Kidney tubule cell (primary cell): ENCODE results near the gene ARHGAP42.

ENCODE experiments used
- DNase-seq: peaks from one replicate; pipeline ENCODE4 v3.0.0-alpha.2; 2018; ENCODE audit warnings: low spot score

The ARHGAP42 gene

DNA sequence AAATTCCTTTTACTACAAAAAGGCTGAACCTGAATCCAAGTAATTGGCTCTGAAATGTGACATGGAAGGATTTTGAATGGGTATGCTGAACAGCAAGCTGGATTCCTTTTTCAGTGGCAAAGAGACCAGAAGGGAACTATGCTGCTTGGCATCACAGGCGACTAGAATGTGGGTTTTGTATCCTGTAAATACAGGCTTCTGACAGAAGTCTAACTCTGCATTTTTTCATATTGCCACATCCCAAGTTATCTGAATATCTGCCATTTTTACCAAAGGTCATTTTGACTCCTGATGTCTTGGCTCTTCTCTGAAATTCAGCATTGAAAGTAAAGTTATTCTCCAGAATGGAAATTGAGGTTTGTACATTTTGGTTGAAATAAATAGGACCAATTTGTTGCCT lies 145.7 kb downstream of the ARHGAP42 start:
- DNase-seq = no peak

DNA sequence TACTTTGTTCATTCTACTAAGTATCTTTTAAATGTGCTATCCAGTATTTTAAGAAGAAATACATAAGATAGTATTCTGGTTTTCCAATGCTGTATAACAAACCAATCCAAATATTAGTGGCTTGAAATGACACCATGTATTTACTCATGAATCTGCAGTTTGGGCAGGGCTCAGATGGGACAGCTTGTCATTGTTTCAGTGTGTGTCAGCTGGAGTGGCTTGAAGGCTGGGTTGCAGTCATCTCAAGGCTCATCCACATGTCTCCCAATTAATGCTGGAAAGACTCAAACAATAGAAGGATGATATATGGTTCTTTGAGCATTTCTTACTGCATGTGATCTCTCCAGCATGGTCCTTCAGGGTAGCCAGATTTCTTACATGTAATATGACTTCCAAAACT lies 146.2 kb downstream of the ARHGAP42 start:
- DNase-seq = peak; percentile 29

DNA sequence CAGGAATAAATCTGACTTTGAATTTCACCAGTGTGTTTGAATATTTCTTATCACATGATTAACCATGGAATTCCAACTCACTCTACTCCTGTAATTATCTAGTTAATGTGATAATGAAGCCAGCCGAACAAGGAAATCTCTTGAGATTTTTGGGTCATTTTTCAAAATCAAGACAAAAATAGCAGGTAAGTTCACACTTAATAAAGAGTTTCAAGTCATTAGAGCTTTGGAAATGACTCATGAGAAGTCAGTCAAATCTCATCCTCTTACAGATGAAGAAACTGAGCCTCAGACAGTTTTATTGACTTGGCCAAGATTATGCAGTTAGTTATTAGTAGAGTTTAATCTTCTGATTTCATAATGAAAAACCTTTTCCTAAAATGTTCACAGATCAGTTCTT lies 148.8 kb downstream of the ARHGAP42 start:
- peak; percentile 4 for DNase-seq

DNA sequence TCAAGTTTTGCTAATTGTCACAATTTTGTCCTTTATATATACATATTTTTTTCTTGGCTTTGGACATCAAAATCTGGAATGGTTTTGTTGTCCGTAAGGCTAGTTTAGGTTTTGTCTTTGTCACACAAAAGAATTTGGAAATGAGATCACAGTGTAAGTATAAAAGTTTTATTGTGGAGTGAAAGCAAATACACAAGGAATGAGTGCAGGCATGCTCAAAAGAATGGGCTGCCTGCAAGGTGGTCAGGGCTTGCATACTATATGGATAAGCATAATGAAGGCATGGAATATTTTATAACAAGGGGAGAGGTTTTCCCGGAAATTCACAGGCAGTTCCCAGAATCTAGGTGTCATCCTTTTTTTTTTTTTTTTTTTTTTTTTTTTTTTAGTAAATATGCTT lies 150.2 kb downstream of the ARHGAP42 start:
- no peak for DNase-seq

DNA sequence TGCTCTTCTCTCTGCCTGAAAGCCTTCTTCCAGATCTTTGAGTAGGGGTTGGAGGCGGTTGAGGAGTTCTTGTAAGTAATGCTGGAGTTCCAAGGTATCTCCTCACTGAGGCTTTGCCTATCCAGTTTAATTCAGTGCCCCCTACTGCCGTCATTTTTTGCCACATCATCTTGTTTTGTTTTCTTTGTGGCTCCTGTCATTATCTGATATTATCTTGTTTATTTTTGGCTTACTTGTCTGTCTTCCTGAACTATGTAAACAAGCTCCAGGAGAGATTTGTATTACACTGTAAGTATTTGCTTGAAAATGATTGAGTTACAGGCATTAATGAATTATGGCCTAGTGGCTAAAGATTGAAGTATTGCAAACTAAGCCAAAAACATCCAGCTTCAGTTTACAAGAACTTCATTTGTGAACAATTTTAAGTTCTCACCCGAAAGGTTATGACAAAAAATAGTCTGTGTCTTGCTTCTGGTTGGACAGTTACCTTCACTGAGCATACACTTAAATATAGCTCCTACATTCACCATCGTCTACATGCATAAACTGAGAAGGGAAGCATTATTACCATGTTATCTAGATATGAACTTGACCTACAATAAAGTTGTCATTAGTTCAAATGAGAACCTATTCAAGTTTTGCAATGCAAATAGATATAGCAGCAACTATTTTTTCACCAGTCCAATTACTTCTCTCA lies 154.8 kb downstream of the ARHGAP42 start:
- DNase-seq = no peak

DNA sequence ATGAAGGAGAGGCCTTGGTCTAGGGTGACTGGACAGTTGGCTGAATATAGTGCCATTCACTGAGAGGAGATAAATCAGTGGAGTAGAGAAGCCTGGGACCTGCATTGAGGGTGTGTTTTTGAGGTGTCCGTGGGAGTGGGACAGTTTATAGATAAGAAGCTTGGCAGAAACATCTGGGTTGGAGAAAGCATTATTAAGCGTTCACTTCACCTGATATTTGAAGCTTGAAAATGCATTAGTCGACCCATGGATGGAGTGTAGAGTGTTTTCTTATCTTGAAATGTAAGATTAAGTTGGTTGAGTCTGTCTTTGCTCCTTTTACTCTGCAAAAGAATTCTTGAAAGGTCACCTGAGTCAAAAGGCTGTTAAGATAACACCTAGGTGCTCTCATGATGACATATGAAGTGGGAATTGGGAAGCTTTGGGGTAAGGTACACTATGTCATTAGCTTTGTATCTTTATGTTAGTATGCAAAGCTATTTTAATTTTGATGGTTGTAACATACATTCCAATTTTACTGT lies 160.7 kb downstream of the ARHGAP42 start:
- DNase-seq = no peak

DNA sequence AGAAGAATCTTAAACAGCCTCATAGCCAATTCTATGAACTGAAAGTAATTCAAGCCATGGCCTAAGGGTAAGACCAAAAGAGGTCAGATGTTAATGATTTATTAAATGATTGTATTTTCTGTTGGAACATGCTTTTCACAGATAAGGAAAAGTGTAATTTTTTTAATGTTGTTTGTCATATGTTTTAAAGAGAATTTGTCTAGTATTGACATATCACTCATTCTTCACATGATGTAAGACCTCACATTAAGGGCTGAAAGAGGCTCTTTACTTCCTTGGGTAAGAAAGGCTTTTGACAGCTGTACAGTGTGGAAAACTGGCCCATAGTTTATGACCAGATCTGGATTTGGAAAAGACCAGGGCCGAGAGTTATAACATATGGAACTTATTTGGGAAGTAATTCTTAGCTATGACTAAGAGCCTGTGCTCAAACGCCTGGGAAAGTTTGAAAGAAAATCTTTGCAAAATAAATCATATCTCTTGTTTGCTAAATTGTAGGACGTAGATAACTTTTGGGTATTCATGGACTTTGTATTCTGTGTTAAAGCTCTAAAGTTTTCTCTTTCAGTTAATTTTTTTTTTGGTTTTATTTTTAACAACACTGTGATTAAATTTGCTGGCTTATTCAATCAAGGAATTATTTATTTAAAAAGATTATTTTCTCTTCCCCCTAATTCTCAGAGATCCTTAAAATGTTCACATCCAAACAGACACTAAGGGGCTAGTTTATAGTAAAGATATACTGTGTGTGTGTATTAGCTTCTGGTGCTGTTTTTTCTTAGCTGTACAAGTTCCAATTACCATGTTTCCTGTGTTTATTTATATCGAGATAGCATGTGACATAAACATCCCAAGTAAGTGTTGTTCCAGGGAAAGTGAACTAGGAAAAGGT lies 162.2 kb downstream of the ARHGAP42 start:
- DNase-seq = no peak

DNA sequence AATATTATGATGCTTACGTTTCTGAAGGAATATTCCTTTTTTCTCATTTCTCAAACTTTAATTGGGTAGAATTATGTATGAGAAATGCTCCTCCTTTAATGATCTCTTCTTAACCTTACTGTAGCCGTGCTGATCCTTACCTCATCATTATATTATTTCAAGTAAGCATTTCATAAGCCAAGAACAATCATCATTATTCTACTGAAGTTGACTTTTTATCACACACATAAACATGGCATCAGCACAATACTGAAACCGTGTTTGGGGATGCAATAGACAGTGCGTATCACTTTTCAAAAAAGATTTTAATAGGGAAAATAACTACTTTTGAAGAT lies 162.8 kb downstream of the ARHGAP42 start:
- no peak for DNase-seq

DNA sequence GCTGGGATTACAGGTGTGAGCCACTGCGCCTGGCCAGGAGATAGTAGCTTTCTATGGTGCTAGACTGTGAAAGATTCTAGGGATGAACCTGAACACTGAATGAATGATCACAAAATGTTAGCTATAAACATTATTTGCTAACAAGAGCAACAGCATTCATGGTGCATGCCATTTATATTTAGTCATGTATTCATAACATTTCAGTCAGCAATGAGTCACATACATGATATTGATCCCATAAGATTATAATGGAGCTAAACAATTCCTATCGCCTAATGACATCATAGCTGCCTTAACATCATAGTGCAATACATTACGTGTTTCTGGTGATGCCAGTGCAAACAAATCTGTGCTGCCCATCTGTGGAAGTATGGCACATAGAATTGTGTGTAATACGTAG lies 164.1 kb downstream of the ARHGAP42 start:
- DNase-seq = peak; percentile 27

DNA sequence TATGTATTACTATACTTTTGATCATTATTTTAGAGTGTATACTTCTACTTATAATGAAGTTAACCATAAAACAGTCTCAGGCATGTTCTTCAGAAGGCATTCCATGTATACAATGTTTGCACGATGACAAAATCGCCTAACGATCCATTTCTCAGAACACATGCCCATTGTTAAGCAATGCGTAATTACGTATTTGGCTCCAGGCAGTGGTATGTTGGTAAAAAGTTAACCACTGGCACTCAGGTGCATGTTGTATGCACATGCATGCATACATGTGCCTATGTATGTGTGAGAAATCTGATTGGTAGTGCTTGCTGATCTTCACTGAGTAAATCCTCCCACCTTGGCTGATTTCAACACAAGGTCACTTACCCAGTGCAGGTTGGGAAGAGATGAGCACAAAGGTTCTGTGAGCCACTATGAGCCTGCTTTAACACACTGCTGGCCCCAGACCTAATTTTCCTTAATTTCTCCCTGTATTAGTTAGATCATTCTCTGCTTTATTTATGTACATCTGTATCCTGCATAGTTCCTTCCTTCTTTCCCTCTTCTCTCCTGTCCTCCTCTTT lies 164.6 kb downstream of the ARHGAP42 start:
- DNase-seq = no peak

DNA sequence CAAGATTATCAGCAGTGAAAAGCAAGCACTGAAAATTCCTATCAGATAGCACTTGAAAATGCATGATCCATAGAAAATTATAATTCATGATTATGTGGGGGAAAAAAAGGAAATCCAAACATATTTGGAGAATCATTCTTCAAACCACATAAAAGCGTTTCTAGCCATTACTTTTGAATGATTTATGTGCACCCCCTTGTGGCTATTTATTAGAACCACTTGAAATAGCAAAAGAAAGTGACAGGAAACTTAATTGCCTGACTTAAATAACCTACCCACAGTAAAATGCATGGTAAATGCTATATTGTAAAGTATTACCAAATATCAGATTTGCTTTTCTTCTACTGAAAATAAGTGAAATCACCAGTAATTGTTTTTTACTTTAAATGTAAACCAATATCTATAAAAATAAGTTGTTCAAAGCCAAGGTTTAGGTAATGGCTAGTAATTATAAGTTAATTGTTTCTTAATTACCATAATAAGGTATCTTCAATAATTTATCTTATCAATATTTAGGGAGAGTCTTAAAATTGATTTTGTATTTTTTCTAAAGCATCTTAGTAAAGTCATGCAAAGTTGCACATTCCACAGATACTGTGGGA lies 168.5 kb downstream of the ARHGAP42 start:
- DNase-seq = peak; percentile 63

DNA sequence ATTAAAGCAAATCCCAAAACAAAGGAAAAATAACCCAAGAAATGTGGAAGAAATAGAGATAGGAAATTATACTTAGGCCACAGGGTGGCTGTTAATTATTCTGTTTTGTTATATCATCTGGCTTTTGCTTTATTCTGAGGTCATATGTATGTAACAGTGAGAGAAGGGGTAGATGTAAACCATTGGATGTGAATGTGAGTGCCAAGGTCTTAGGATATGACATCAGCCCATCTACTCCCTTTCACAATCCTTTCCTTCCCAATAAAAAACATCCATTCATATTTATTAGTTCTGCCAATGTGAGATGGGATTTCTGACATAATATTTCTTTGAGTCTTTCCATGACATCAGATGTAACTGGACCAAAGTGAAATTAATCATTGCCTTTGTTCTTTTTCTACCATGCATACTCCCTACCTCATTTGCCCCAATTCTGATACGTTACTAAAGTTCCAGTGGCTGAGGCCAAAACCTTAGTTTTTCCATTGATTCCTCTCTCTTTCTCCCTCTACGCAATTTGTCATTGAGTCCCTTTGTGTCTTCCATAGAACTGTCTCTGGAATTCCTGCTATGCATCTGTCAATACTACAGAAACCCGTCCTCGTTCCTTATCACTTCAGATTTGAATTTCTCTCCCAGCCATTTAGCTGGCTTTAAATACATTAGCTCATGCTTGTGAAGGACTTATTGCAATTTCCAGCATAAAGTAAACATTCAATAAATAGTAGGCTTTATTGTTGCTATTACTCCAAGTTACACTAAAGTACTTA lies 170.3 kb downstream of the ARHGAP42 start:
- DNase-seq = no peak

DNA sequence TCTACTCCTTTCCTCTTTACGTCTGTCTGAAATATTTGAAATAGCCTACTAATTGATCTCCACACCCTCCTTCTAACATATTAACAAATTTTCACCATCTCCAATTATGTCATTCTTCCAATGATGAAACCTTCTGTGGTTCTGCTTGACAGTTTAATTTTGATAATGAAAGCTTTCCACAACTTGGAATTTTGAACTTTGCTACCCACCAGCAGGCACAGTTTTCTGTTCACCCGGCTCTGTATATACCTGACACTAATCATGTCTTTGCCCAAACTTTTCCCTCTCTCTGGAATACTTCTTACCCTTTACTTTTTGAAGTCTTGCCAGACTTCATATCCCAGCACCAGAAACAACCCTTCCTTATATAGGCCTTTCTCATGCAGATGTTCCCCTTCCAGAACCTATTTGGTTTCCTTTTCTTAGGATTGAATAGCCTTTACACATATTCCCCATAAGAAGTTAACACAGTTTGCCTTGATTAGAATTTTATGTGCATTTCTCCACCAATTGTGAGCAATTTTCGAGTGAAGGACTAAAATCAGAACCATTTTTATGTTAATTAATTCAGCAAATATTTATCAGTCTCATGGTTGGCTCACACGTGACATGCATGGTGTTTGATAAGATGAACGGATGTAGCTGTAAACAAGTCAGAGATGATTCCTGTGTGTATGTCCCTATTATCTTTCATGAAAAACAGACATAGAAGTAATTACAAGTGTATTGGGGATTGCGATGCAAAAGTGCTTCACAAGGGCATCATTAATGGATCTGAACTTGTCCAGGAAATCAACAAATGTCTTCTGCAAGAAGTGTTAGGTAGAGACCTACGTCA lies 173.4 kb downstream of the ARHGAP42 start:
- no peak for DNase-seq

DNA sequence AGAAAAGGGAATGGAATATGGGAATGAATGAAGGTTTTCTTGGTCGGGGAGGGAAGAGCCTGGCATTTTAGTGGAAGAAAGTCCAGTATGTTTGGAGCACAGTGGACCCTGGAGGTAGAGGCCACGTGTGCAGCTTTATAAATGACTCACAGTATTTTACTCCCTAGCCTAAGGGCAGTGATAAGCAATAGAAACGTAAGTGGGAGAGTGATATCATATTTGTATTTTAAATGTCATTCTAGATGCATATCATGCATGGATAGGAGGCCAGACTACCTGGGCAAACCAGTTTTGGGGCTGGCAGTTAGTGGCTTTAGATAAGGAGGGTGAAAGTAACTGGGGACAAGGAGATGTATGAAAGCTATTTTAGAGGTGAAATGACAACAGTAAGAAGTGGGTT lies 174.1 kb downstream of the ARHGAP42 start:
- peak; percentile 10 for DNase-seq

DNA sequence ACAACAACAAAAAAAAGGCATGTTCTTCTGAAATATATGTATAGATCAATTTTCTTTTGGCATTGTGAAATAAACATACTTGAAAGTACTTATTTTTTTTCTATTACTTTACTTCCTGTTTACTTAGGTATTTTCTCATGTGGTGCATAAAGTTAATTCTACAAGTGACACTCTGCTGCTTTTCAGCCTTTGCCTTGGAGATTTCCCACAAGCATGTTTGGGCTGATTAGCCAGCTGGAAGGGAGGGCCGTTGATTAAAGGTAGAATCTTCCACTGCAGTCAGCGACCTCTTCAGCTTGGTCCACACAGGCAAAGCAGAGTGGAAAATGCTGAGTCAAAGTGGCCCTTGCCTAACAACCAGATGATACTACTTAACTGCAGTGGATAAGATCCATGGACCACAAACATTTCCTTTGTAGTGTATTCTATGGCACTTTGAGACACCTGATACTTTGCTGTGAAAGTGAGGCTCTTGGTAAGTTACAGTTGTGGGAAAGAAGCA lies 176.0 kb downstream of the ARHGAP42 start:
- DNase-seq = peak; percentile 54

DNA sequence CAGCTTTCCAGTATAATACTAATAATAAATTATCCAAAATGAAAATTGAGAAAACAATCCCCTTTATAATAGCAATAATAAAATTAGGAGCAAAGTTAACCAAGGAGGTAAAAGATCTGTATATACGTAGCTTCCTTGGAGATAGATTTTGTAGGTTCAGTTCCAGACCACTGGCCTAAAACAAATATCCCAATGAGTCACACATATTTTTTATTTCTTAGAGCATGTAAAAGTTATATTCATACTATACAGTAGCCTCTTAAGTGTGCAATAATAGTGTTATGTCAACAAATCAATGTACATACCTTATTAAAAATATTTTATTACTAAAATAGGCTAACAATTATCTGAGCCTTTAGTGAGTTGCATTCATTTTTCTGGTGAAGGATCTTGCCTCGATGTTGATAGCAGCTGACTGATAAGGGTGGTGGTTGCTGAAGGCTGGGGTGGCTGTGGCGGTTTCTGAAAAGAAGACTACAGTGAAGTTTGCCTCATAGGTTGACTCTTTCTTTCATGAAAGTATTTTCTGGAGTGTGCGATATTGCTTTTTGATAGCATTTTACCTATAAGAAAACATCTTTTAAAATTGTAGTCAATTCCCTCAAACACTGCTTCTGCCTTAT lies 178.5 kb downstream of the ARHGAP42 start:
- peak; percentile 13 for DNase-seq

DNA sequence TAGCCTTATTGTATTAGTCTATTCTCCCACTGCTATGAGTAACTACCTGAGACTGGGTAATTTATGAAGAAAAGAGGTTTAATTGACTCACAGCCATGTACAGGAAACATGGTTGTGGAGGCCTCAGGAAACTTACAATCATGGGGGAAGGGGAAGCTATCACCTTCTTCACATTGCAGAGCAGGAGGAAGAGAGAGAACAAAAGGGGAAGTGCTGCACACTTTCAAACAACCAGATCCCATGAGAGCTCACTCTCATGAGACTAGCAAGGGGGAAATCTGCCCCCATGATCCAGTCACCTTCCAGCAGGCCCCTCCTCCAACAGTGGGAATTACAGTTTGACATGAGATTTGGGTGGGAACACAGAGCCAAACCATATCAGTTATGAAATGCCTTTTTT lies 179.4 kb downstream of the ARHGAP42 start:
- DNase-seq = peak; percentile 12

DNA sequence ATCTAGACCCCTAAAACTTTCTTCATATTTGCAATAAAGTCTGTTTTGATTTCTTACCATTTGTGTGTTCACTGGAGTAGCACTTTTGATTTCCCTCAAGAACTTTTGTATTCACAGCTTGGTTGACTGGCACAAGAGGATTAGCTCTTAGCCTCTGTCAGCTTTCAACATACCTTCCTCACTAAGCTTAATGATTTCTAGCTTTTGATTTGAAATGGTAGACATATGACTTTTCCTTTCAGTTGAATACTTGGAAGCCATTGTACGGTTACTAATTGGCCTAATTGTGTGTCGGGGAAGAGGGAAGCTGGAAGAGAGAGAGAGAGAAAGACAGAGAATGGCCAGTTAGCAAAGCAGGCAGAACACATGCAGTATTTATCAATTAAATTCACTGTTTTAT lies 180.5 kb downstream of the ARHGAP42 start:
- DNase-seq = peak; percentile 32

DNA sequence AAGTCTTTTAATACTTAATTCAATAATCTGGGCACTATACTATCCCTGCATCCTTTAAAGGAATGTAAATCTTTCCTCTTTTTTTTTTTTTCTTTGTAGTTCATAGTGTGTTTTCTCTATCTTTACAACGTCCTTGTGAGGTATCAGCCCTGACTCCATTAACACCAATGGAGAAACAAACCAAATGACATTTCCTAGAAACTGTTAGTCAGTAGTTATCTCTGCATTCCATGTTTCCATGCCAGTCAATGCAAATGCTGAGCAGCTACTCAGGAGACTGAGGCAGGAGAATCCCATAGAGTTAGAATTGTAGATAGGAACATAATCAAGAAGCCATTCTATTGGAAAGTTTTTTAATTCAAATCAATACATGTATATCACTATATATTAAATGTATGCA lies 182.2 kb downstream of the ARHGAP42 start:
- no peak for DNase-seq

DNA sequence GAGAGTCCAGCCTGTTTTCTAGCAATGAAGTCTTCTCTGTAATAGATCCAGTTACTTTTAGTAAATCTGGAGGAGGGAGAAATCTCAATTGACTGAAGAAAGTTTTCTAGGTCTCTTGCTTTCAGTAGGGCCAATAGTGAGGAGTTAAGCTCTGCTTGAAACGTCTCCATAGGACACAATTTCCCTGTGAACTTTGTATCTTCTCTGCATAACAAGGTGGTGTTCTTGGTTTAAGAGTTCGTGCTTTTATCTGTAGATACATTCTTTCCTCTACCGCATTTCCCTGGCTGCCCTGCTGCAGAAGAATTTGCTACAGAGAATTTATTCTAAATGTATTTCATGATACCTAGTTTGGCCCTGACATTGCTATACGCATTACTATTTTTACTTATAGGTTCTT lies 183.1 kb downstream of the ARHGAP42 start:
- no peak for DNase-seq
